ENCODE measurements around the gene UCN2.
"Not testable (repeated sequence)": the region's sequence is repeated elsewhere in the genome, so short reads cannot be mapped to it uniquely, and the experiment has no call there.

The UCN2 gene

DNA sequence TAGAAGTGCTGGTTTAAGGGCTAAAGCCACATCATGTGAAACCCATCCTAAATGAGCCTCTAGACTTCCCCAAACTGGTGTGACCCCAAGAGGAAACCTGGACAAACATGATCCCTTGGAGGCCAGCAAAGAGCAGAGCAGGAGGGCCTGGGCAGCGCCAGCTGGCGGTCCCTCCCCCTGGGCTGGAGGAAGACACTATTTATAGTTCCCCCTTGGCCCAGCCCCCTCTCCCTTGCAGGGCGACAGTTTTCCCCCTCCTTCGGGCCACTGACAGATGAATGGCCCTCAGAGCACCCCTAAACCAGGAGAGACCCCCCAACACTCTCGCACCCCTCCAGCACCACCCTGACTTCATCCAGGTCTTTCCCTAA is 2.9 kb downstream of the UCN2 start:
- DNase-seq, result no peak

DNA sequence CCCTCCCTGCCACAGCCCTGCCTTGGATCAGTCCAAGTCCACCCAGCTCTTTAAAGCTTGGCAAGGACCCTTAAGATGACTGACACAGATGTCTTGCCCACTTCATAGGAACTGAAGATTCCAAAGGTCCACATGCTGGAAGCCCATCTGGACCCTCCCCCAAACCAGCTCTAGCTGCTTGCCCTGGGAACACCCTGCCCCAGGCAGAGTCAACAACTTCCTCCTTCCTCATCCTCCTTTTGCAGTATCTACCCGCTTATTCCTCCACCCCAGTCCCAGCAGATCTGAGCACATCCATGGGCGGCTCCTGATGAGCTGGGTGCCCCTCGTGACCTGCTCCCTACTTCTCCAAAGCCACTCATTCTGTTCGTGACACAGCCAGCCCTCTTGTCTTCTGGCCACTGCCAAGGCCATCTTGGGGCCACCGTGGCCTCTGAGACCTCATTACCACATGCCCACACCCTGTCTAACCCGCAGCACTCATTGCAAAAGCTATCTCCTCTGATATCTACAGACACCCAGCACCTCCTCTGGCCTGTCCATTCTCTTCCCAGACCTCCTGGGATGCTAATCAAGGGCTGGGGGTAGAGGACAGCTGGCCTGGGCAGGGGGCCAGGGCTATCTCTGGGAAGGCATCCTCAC is 5.0 kb downstream of the UCN2 start:
- DNase-seq, result no peak

DNA sequence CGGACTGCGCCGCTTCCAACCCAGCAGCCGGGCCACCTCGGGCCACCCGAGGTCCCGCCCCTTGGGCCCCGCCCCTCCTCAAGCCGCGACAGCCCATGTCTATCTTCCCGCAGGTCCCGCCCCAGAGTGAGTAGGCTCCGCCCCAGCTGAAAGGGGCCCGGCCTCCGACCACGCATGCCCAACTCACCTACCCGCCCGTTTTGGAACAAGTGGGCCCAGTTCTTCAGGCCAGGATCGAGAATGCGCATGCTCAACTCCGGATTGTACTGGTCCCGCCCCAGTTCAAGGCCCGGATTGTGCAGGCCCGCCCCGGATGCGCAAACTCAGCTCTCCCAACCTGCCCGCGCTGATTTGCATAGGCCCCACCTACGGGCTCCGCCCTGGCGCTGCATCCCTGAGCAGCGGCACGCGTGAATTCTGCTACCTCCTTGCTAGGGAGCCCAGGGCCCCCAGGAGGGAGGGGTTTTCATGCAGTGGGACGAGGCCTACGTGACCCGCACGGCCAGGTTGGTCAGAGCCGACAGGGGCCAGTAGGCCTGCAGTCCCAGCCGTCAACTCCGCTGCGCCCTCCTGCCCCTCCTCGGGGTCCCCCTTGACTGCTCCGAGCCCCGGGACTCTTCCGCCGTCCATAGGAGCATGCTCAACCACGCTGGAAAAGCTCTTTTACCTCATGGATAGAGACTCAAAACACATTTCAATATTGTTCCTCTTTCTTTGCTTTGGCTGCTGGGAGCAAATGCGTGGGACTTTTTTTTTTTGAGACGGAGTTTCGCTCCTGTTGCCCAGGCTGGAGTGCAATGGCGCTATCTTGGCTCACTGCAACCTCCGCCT is 6.6 kb downstream of the UCN2 start, which contains the start of gene PFKFB4:
Gene PFKFB4 (minus strand): TSS at position 8 of the 831 bp plus-strand sequence. CDS start 26 bp downstream, outside the sequence.
- peak; percentile 99 for DNase-seq

- DNase-seq, result peak in 1 of 2 experiments; percentile 4
Measured at GRCh38 chr3:48555949-48556795, 7.4 kb downstream of the UCN2 start.

DNA sequence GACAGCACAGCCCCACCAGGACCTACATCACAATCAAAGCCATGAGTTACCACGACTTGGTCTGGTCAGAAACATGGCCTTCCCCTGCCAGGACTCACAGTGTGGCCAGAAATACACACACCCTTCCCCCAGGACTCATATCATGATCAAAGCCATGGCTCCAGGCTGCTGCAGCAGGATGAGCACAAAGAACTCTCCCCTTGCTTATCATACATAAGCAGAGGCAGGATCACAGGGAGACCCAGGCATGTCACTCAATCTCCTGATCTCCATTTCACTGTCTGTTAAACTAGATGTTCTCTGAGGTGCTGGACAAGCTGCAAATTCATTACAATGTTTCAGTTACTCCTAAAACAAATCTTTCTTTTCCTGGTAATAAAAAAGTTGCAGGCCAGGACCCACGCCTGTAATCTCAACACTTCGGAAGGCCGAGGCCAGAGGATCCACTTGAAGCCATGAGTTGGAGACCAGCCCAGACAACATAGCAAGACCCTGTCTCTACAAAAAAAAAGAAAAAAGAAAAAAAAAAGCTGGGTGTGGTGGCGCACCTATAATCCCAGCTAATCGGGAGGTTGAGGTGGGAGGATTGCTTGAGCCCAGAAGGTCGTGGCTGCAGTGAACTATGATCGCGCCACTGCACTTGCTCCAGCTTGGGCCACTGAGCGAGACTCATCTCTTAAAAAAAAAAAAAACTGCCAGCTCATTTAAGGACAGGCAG is 8.2 kb downstream of the UCN2 start:
- DNase-seq, result no peak

DNA sequence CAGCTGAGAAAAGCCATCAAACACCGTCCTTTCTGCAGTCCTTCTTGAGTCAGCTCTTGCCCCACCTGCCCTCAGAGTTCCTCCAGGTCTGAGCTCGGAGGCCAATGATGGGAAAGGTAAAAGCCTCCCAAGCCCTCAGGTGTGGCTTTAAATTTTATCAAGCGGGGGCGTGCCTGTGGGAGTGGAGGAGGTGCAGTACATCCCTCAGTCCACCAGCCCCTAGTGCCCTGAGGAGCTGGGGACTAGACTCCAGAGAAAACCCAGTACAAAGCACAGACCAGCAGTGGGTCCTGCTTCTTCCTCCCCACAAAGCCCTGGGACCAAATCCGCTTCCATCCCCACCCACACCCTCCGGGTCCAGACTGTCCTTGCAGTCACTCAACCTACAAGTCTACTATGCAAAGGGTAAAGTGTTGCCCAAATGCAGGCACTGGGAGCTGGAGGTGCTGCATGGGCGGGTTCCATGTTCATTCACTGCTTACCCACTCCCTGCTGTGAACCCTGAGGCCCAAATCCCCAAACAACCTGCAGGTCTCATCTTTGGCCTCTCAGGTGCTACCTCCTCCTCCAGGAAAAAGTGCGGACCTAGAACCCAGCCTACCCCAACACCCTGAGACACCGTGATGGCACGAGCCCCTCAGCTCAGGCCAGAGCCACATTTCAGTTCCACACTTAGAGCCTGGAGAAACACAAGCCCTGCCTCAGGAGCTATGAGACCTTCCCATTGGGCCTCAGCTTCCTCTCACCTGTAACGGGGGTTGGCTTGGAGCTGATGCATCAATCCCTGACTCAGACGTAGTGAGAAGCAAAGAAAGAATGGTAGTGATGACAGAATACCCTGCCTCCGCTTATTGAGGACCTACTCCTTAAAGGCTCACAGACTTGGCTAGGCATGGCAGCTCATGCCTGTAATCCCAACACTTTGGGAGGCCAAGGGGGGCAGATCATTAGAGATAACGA is 9.4 kb downstream of the UCN2 start:
- DNase-seq, result no peak

- no peak for DNase-seq
Measured at GRCh38 chr3:48553361-48553760, 10.2 kb downstream of the UCN2 start.

GRCh38 chr3:48552111-48552951 is 11.2 kb downstream of the UCN2 start:
- no peak for DNase-seq

DNA sequence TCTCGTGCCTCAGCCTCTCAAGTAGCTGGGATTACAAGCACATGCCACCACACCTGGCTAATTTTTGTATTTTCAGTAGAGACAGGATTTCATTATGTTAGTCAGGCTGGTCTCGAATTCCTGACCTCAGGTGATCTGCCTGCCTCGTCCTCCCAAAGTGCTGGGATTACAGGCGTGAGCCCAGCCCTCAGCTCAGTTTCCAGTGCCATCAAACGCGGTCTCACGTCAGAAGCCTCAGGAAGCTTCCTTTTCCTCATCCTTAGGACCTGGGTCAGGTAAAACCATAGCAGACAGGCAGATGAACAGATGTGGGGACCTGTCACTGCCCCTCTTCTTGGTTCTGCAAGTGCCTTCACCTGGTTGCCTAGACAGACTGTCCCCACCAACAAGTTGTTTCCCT is 11.9 kb downstream of the UCN2 start:
- not testable (repeated sequence) for DNase-seq

GRCh38 chr3:48548729-48549705 is 14.6 kb downstream of the UCN2 start:
- peak; percentile 77 to 81 for DNase-seq

DNA sequence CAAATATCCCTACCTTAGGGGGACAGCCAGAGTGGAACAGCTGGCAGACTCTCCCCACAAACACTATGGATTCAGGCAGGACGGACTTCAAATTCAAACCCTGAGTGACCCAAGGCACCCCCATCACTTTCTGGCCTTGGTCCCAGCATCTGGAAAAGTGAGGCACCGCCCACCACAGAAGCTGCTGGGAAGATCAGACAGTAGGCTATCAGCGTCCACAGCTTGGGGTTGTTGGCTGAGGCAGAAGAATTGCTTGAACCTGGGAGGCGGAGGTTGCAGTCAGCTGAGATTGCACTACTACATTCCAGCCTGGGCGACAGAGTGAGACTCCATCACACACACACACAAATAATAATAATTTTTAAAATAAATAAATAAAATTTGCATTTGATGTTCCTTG is 15.5 kb downstream of the UCN2 start:
- no peak for DNase-seq

- DNase-seq, result no peak
Measured at GRCh38 chr3:48546203-48546829, 17.3 kb downstream of the UCN2 start.

GRCh38 chr3:48544141-48544540 is 19.4 kb downstream of the UCN2 start:
- DNase-seq, result no peak

DNA sequence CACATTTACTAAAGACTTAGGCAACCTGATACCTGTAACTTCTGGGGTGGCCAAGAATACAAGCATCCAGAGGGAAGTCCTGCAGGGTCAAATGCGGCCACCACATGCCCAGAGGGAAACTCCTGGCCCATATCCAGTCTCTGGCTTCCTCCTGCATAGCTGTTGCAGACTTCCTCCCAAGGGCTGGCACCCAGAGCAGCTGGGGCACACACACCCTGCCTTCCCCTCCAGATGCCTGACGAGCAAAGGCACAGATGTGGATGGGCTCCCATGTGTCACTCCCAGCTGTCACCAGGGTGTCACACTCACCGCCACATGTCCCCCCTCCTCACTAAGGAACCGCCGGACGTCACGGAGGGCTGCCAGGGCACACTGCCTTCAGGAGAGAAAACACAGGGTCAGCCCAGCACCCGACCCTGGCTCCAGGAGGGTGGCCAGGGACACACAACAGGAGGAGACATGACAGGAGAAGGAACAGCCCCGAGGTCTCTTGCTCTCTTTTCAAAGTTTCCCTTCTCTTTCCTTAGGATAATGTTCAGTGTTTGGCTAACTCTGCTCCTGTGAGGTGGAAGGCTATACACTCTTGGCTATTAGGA is 20.2 kb downstream of the UCN2 start:
- DNase-seq, result no peak

GRCh38 chr3:48538451-48538850 is 25.1 kb downstream of the UCN2 start:
- DNase-seq, result no peak

DNA sequence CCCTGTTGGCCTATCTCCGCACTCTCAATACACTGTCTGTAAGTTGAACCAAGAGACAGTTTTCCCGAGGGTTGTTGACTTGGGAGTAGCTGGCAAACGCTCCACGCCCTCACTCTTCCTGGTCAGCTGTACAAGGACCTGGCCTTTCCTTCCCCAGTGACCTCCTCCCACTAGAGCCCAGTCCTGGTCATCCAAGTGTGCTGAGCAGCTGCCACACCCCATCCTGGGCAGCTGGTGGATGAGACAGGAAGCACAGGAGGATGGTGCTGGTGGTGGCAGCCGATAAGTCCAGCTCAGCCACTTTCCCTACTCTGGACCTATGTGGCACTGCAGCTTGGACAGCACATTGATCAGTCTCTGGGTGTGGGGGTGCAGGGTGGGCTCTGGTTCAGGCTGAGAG is 26.8 kb downstream of the UCN2 start:
- DNase-seq, result no peak

GRCh38 chr3:48536116-48536515 is 27.5 kb downstream of the UCN2 start:
- DNase-seq, result no peak

DNA sequence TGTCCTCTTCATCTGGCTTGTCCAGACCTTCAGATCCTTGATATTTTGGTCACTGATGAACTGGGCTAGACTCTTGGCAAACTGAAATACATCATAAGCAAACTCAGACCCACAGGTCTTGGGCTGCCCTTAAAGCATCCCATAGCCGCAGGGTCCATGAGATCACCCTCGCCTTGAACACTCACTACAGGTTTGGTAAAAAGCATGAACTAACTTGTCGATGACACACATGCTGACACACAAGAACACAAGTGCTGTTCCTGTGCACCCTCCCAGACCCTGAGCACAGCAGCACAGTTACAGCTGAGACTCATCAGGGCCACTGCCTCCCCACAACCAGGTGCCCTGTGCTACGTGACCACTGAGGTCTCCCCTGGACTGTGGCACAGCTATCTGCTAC is 28.0 kb downstream of the UCN2 start:
- no peak for DNase-seq

DNA sequence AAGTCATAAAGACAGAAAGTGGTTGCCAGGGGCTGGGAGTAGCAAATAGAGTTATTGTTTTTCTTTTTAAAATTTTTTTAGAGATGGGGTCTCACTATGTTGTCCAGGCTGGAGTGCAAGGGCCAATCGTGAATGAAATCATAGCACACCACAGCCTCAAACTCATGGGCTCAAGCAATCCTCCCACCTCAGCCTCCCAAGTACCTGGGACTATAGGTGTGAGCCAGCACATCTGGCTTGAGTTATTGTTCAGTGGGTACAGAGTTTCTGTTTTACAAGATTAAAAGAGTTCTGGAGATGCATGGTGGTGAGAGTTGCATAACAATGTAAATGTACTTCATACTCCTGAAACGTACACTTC is 30.6 kb downstream of the UCN2 start:
- no peak for DNase-seq
